Common myeloid progenitor, CD34-positive (primary cell): ENCODE measurements around the gene PSMB3.

Source experiments
- CTCF ChIA-PET: fragments of 350-600 bp; sonication (Branson Sonifier 250); formaldehyde crosslinking; loops from one replicate; lab custom pipeline; 2021; ENCODE audit warnings: antibody characterized with exemption; lab: Charles Lee
- POLR2A ChIA-PET: fragments of 350-600 bp; sonication (Branson Sonifier 250); formaldehyde crosslinking; loops from one replicate; lab custom pipeline; 2021; ENCODE audit warnings: antibody characterized with exemption; lab: Charles Lee
- DNase-seq, 3 donors: peaks; one replicate each; pipeline versions ENCODE4 v3.0.0 to v3.0.0-alpha.2; 2013
- H3K27ac ChIP-seq, 2 experiments: 1 replicate in 1 of 2; 2 replicates in 1 of 2; pipeline ENCODE4 v1.7.0; 2013; ENCODE audit warnings: inconsistent platforms in 2 of 2, low read length in 2 of 2, mild to moderate bottlenecking in 2 of 2, low read depth in 1 of 2, moderate library complexity in 1 of 2; ENCODE audit not compliant: severe bottlenecking in 2 of 2, insufficient read depth in 1 of 2, poor library complexity in 1 of 2
- H3K27me3 ChIP-seq, 5 experiments: replicated peaks in 2 of 5; 1 replicate in 3 of 5; 2 replicates in 2 of 5; pipeline versions ENCODE4 v1.6.1 to v1.7.0; 2013; ENCODE audit warnings: low read length in 4 of 5, mild to moderate bottlenecking in 2 of 5, moderate library complexity in 2 of 5, inconsistent platforms in 1 of 5; ENCODE audit not compliant: insufficient read depth in 5 of 5, control insufficient read depth in 4 of 5
- H3K36me3 ChIP-seq, 4 experiments: 1 replicate in 2 of 4; 2 replicates in 2 of 4; pipeline versions ENCODE4 v1.6.1 to v1.7.0; 2013; ENCODE audit warnings: low read length in 3 of 4, control low read depth in 1 of 4, mild to moderate bottlenecking in 1 of 4; ENCODE audit not compliant: control insufficient read depth in 4 of 4, insufficient read depth in 4 of 4
- H3K4me1 ChIP-seq, 4 experiments: 1 replicate in 3 of 4; 2 replicates in 1 of 4; pipeline versions ENCODE4 v1.6.1 to v1.7.1; 2013; ENCODE audit warnings: low read length in 3 of 4, mild to moderate bottlenecking in 3 of 4, control low read depth in 1 of 4, inconsistent platforms in 1 of 4, moderate library complexity in 1 of 4; ENCODE audit not compliant: control insufficient read depth in 4 of 4, insufficient read depth in 4 of 4; ENCODE audit errors: control extremely low read depth in 1 of 4
- H3K4me3 ChIP-seq, 7 experiments: 1 replicate in 4 of 7; 2 replicates in 3 of 7; pipeline versions ENCODE4 v1.5.1 to v1.7.0; 2013; ENCODE audit warnings: mild to moderate bottlenecking in 7 of 7, low read length in 6 of 7, moderate library complexity in 6 of 7, inconsistent platforms in 2 of 7, low read depth in 2 of 7, control low read depth in 1 of 7; ENCODE audit not compliant: insufficient read depth in 4 of 7, control insufficient read depth in 1 of 7; ENCODE audit errors: extremely low read depth in 1 of 7
- H3K9me3 ChIP-seq, 5 experiments: 1 replicate in 4 of 5; 2 replicates in 1 of 5; pipeline versions ENCODE4 v1.6.1 to v1.7.1; 2013; ENCODE audit warnings: low read length in 4 of 5, mild to moderate bottlenecking in 2 of 5, inconsistent platforms in 1 of 5, low read depth in 1 of 5, moderate library complexity in 1 of 5; ENCODE audit not compliant: control insufficient read depth in 4 of 5, insufficient read depth in 2 of 5; ENCODE audit errors: control extremely low read depth in 1 of 5
- WGBS: methylation state at CpG from one replicate; pipeline ENCODE4 v1.1.5; 2013; ENCODE audit not compliant: insufficient coverage; 5-methylcytosine and 5-hydroxymethylcytosine counted together

The PSMB3 gene

GRCh38 chr17:38749223-38750043, 3.1 kb upstream of the PSMB3 start:
- Histone ChIP-seq H3K27ac (no peak overlapping the region), H3K4me1 (peaks cover 5 to 66% (median 62%) of the 10 kb centered on the region in 4 experiments), H3K4me3 (peak overlapping the region in 6 of 7 experiments; percentile 36 to 70 (median 54)), H3K9me3 (no peaks in the 10 kb centered on the region), H3K36me3 (peaks cover 1 to 8% (median 1%) of the 10 kb centered on the region in 4 experiments), H3K27me3 (peaks cover 12 to 62% (median 36%) of the 10 kb centered on the region in 5 experiments)
- WGBS, result under 1% methylated on average over 67 of the region's 79 CpGs
- ChIA-PET CTCF (no interaction called here), POLR2A (no interaction called here)
- DNase-seq, result peak in 1 of 3 donors; percentile 18

- Histone ChIP-seq H3K9me3 (no peaks in the 10 kb centered on the region), H3K4me1 (peaks cover 5 to 66% (median 61%) of the 10 kb centered on the region in 4 experiments), H3K4me3 (peak overlapping the region in 6 of 7 experiments; percentile 25 to 70 (median 54)), H3K27ac (no peak overlapping the region), H3K27me3 (peaks cover 12 to 60% (median 36%) of the 10 kb centered on the region in 5 experiments), H3K36me3 (peaks cover 4 to 13% (median 6%) of the 10 kb centered on the region in 4 experiments)
- DNase-seq, result no peak
- 0% methylated on average over 12 of the region's 12 CpGs for WGBS
- ChIA-PET CTCF (no interaction called here), POLR2A (no interaction called here)
These were observed 2.6 kb upstream of the PSMB3 start for GRCh38 chr17:38750044-38750311.

GRCh38 chr17:38750312-38751121, 2.0 kb upstream of the PSMB3 start:
- 8% methylated on average over 24 of the region's 28 CpGs for WGBS
- H3K9me3 ChIP-seq, result no peaks in the 10 kb centered on the region
- peaks cover 12 to 58% (median 33%) of the 10 kb centered on the region in 5 experiments for H3K27me3 ChIP-seq
- ChIA-PET POLR2A (no interaction called here), CTCF (interaction anchor here (0.6 kb wide), 1 partner anchor 16 kb away, joined by 3 read pairs; no protein-coding TSS in a partner anchor)
- H3K4me3 ChIP-seq, result peak overlapping the region in 3 of 7 experiments; percentile 10 to 90 (median 70)
- H3K4me1 ChIP-seq, result peaks cover 5 to 66% (median 61%) of the 10 kb centered on the region in 4 experiments
- DNase-seq, result peak in 1 of 3 donors; percentile 18
- peaks cover 4 to 16% (median 8%) of the 10 kb centered on the region in 4 experiments for H3K36me3 ChIP-seq
- no peak overlapping the region for H3K27ac ChIP-seq

GRCh38 chr17:38751144-38751807, 1.3 kb upstream of the PSMB3 start:
- ChIA-PET CTCF (interaction anchor here (0.6 to 1.5 kb wide), 6 partner anchors 9 to 30 kb away, joined by 3 to 4 read pairs (median 3); no protein-coding TSS in a partner anchor), POLR2A (interaction anchor here (1.2 kb wide), 2 partner anchors 49 to 118 kb away, joined by 3 to 4 read pairs; no protein-coding TSS in a partner anchor)
- no peak for DNase-seq
- 0% methylated on average over 5 of the region's 10 CpGs for WGBS
- peaks cover 5 to 65% (median 61%) of the 10 kb centered on the region in 4 experiments for H3K4me1 ChIP-seq
- H3K27me3 ChIP-seq, result peaks cover 12 to 50% (median 27%) of the 10 kb centered on the region in 5 experiments
- peak overlapping the region in 6 of 7 experiments; percentile 90 to 100 (median 97) for H3K4me3 ChIP-seq
- no peak overlapping the region for H3K27ac ChIP-seq
- peaks cover 7 to 23% (median 15%) of the 10 kb centered on the region in 4 experiments for H3K36me3 ChIP-seq
- no peaks in the 10 kb centered on the region for H3K9me3 ChIP-seq

- peaks cover 5 to 59% (median 57%) of the 10 kb centered on the region in 4 experiments for H3K4me1 ChIP-seq
- H3K36me3 ChIP-seq, result peaks cover 7 to 27% (median 16%) of the 10 kb centered on the region in 4 experiments
These were observed 683 bp upstream of the PSMB3 start for GRCh38 chr17:38751808-38752307.

GRCh38 chr17:38753071-38753506, 548 bp downstream of the PSMB3 start:
- Histone ChIP-seq H3K36me3 (peaks cover 11 to 31% (median 19%) of the 10 kb centered on the region in 4 experiments), H3K4me1 (peaks cover 5 to 48% (median 46%) of the 10 kb centered on the region in 4 experiments), H3K4me3 (peak overlapping the region; percentile 82 to 100 (median 96)), H3K27me3 (peaks cover 11 to 34% (median 20%) of the 10 kb centered on the region in 5 experiments), H3K27ac (peak overlapping the region; percentile 88 to 92), H3K9me3 (no peaks in the 10 kb centered on the region)
- ChIA-PET POLR2A (interaction anchor here (1.7 kb wide), 1 partner anchor 46 kb away, joined by 5 read pairs; the partner anchor contains the start of gene PIP4K2B), CTCF (interaction anchor here (1.6 kb wide), 1 partner anchor 18 kb away, joined by 4 read pairs; no protein-coding TSS in a partner anchor)
- WGBS, result 16% methylated on average over 17 of the region's 22 CpGs
- DNase-seq, result no peak

More at GRCh38 chr17:38751808-38752307, 683 bp upstream of the PSMB3 start:
- H3K27me3 ChIP-seq, result peaks cover 12 to 45% (median 22%) of the 10 kb centered on the region in 5 experiments
- 0% methylated on average over 28 of the region's 44 CpGs for WGBS
- POLR2A ChIA-PET, result interaction anchor here (1.2 to 1.7 kb wide), 3 partner anchors 47 to 117 kb away, joined by 3 to 5 read pairs (median 4); partner anchors contain the start of gene PIP4K2B
- peak overlapping the region in 1 of 2 experiments; percentile 51 for H3K27ac ChIP-seq
- H3K9me3 ChIP-seq, result no peaks in the 10 kb centered on the region
- peak overlapping the region; percentile 62 to 100 (median 96) for H3K4me3 ChIP-seq
- CTCF ChIA-PET, result interaction anchor here (0.8 to 1.6 kb wide), 6 partner anchors 10 to 30 kb away, joined by 3 to 4 read pairs (median 3); no protein-coding TSS in a partner anchor
- peak; percentile 68 to 87 (median 86) for DNase-seq
